Astrocyte of the cerebellum (primary cell): ENCODE data around the gene ARPC2.

Experiments used
- DNase-seq: peaks from one replicate; pipeline ENCODE4 v3.0.0-alpha.2; 2011; ENCODE audit warnings: low read depth
- H3K4me3 ChIP-seq: 2 replicates; pipeline ENCODE4 v1.5.1; 2011; ENCODE audit warnings: mild to moderate bottlenecking, low read depth, low read length, moderate library complexity
- CTCF ChIP-seq: IDR thresholded peaks from 2 replicates; pipeline ENCODE4 v1.5.1; 2012; ENCODE audit warnings: low read length, low read depth, moderate library complexity, mild to moderate bottlenecking; ENCODE audit errors: missing control alignments
- in situ Hi-C: cut with HindIII; loops from 2 replicates; pipeline ENCODE4 v1.10.0; 2017; ENCODE audit warnings: low sequenced_read_pairs

The ARPC2 gene

DNA sequence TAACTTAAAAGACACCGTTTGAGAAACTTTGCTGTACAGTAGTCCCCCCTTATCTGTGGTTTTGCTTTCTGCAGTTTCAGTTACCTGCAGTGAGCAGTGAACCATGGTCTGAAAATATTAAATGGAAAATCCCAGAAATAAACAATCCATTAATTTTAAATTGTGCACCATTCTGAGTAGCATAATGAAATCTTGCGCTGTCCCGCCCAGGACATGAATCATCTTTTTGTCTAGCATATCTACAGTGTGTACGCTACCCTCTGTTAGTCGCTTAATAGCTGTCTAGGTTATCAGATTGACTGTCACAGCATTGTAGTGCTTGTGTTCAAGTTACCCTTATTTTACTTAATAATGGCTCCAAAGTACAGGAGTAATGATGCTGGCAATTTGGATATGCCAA lies 6.1 kb downstream of the ARPC2 start:
- in situ Hi-C loops = no loop called here
- no peak overlapping the region for H3K4me3 ChIP-seq
- TF ChIP-seq CTCF = no peak
- DNase-seq = no peak

- in situ Hi-C loops = no loop called here
- no peak overlapping the region for H3K4me3 ChIP-seq
- no peak for TF ChIP-seq CTCF
- no peak for DNase-seq
These were observed 7.2 kb downstream of the ARPC2 start for GRCh38 chr2:218224186-218224585.

GRCh38 chr2:218226903-218227302 lies 9.9 kb downstream of the ARPC2 start:
- TF ChIP-seq CTCF = no peak
- no peak overlapping the region for H3K4me3 ChIP-seq
- in situ Hi-C loops = no loop called here
- DNase-seq = no peak

GRCh38 chr2:218228366-218229090 lies 11.5 kb downstream of the ARPC2 start:
- TF ChIP-seq CTCF = no peak
- DNase-seq = no peak
- in situ Hi-C loops = no loop called here
- H3K4me3 ChIP-seq = no peak overlapping the region

DNA sequence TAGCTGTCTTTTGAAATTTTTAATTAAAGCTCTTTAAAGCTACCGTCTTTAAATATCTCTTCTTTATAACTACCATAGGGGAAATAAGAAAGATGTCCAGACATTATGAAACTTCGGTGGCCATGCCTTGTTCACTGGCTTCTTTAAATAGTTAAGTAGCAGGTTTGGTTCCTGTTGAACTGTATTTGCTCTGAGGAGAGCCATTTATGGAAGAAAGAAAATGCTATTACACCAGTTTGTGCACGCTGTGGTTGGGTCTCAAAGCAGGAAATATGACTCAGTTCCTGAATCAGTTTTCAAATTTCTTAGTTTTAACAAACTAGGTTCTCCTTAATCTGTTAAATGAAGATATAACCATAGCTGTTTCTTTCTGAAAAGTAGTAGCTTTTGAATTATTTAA lies 12.2 kb downstream of the ARPC2 start:
- in situ Hi-C loops = no loop called here
- DNase-seq = peak; percentile 54
- H3K4me3 ChIP-seq = no peak overlapping the region
- no peak for TF ChIP-seq CTCF

DNA sequence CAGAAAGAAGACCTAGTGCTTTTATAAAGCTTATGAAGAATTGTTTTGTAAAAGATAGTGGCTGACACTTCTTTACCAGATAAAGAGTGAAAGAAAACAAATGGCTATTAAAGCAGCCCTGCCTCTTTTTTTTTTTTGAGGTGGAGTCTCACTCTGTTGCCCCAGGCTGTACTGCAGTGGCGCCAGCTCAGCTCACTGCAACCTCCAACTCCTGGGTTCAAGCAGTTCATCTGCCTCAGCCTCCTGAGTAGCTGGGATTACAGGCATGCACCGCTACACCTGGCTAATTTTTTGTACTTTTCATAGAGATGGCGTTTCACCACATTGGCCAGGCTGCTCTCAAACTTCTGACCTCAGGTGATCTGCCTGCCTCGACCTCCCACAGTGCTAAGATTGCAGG lies 12.9 kb downstream of the ARPC2 start:
- in situ Hi-C loops = no loop called here
- no peak for DNase-seq

More for the DNA sequence above, 12.9 kb downstream of the ARPC2 start:
- TF ChIP-seq CTCF = no peak
- H3K4me3 ChIP-seq = no peak overlapping the region
